ENCODE data around the gene OR10K1. TPM values are rescaled to one million over a fixed set of nuclear protein-coding genes. Genes with fewer than 3 reads are reported as not detected.
A peak's percentile ranks its signal among the peaks of the same experiment; 100 is the strongest.

Gene OR10K1
- total and polyA plus RNA-seq, 12 donors, result not detected

- no peak overlapping the region for H3K4me3 ChIP-seq
- DNase-seq, result no peak
- no peaks in the 10 kb centered on the region for H3K36me3 ChIP-seq (replicated peaks in 1 of 2)
- intact Hi-C loops (cut with DNase I), result no loop called here
- no peaks in the 10 kb centered on the region for H3K27me3 ChIP-seq
- WGBS, 4 donors, result 25 to 64% (median 51%) methylated on average over 2 of the region's 2 CpGs
- H3K27ac ChIP-seq, result no peak overlapping the region
- H3K9me3 ChIP-seq (replicated peaks in 1 of 3), result no peaks in the 10 kb centered on the region
- H3K4me1 ChIP-seq (replicated peaks in 1 of 2), result no peaks in the 10 kb centered on the region
- TF ChIP-seq POLR2A (IDR thresholded peaks at IDR 0.05) (no peak), CTCF (IDR thresholded peaks at IDR 0.05) (peak in 1 of 6 experiments; percentile 17)
Observed at GRCh38 chr1:158496374-158496773, 34.7 kb downstream of the OR10K1 start.

- no peaks in the 10 kb centered on the region for H3K4me1 ChIP-seq (replicated peaks in 1 of 2)
- no peaks in the 10 kb centered on the region for H3K27me3 ChIP-seq
- no peak overlapping the region for H3K27ac ChIP-seq
- WGBS, 4 donors, result 26 to 56% (median 43%) methylated on average over 1 of the region's 1 CpG
- intact Hi-C loops (cut with DNase I), result loop anchor here in 1 of 2 donors (10.0 kb wide), 1 partner anchor 488 kb away; no protein-coding TSS in a partner anchor
- DNase-seq, result peak; percentile 22 to 71 (median 31)
- no peaks in the 10 kb centered on the region for H3K9me3 ChIP-seq (replicated peaks in 1 of 3)
- no peaks in the 10 kb centered on the region for H3K36me3 ChIP-seq (replicated peaks in 1 of 2)
- H3K4me3 ChIP-seq, result no peak overlapping the region
- TF ChIP-seq POLR2A (IDR thresholded peaks at IDR 0.05), result no peak
- peak in 5 of 6 experiments; percentile 18 to 57 (median 48) for TF ChIP-seq CTCF (IDR thresholded peaks at IDR 0.05)
Observed at GRCh38 chr1:158506369-158506987, 44.8 kb downstream of the OR10K1 start.

- Histone ChIP-seq H3K27ac (no peak overlapping the region), H3K36me3 (replicated peaks in 1 of 2) (no peaks in the 10 kb centered on the region), H3K4me1 (replicated peaks in 1 of 2) (no peaks in the 10 kb centered on the region), H3K27me3 (no peaks in the 10 kb centered on the region), H3K4me3 (no peak overlapping the region), H3K9me3 (replicated peaks in 1 of 3) (no peaks in the 10 kb centered on the region)
- no peak for DNase-seq
- WGBS, 4 donors, result 86 to 94% (median 90%) methylated on average over 2 of the region's 2 CpGs
- no peak for TF ChIP-seq CTCF (IDR thresholded peaks at IDR 0.05)
- no peak for TF ChIP-seq POLR2A (IDR thresholded peaks at IDR 0.05)
- intact Hi-C loops (cut with DNase I), result loop anchor here in 1 of 2 donors (10.0 kb wide), 1 partner anchor 487 kb away; no protein-coding TSS in a partner anchor
Observed at GRCh38 chr1:158507511-158507910, 45.9 kb downstream of the OR10K1 start.

- Histone ChIP-seq H3K4me3 (no peak overlapping the region), H3K9me3 (replicated peaks in 1 of 3) (no peaks in the 10 kb centered on the region), H3K4me1 (replicated peaks in 1 of 2) (no peaks in the 10 kb centered on the region), H3K27me3 (no peaks in the 10 kb centered on the region), H3K27ac (no peak overlapping the region), H3K36me3 (replicated peaks in 1 of 2) (no peaks in the 10 kb centered on the region)
- 17 to 25% (median 22%) methylated on average over 4 of the region's 4 CpGs for WGBS, 4 donors
- TF ChIP-seq CTCF (IDR thresholded peaks at IDR 0.05) (no peak), POLR2A (IDR thresholded peaks at IDR 0.05) (no peak)
- DNase-seq, result peak in 5 of 7 donors; percentile 35 to 58 (median 44)
- intact Hi-C loops (cut with DNase I), result loop anchor here in 1 of 2 donors (10.0 kb wide), 1 partner anchor 485 kb away; no protein-coding TSS in a partner anchor
Observed at GRCh38 chr1:158509471-158510156, 48.0 kb downstream of the OR10K1 start.
